HG03139 (cell line): ENCODE measurements around the gene PDCD6IP.

Experiments used
- ATAC-seq: cut with Tn5 transposase; IDR thresholded peaks from one replicate; pipeline ENCODE4 v1.9.1; 2021; ENCODE audit not compliant: unreplicated experiment

Gene PDCD6IP

DNA sequence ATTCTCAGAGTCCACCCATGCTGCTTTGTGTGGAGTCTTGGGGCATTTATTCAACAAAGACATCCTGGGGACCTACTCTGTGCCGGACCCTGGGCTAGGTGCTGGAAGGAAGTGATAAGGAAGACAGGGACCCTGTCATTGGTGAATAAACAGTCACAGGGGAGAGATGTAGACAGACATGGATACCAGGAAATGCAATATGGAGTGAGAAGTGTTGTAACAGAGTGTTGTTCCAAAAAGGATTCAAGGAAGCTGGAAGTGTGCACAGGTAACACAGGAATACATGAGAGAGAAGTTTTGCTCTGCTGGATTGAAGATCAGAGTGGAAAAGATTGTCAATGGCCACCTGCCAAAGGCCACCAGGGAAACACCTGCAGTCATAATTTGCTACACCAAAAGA lies 89.0 kb downstream of the PDCD6IP start:
- ATAC-seq, result no peak

DNA sequence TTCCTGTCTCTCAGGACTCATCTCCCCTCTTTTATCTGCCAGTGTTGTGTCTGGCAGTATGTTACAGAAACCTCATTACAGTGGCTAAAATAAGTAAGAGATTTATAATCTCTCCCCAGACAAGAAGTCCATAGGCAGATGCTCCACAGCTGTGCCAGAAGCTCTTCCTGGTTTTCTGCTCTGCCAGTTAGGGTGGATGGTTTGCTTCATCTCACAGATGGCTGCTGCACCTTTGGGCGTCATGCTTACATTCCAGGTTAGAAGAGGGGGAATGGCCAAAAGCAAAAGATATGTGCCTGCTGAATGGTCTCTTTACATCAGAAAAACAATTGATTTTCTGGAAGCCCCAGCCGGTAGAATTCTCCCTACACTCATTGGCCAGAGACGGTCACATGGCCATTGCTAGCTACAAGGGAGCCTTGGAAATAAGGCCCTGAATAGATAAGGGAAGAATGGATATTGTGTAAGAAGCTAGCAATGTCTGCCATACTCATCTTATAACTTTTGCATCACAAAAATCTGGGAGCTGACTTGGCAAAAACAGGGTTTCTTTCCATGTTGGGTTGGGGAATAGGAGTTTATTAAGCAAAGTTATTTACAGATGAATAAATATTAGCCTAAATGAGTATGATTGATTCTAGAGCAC lies 91.1 kb downstream of the PDCD6IP start:
- no peak for ATAC-seq

DNA sequence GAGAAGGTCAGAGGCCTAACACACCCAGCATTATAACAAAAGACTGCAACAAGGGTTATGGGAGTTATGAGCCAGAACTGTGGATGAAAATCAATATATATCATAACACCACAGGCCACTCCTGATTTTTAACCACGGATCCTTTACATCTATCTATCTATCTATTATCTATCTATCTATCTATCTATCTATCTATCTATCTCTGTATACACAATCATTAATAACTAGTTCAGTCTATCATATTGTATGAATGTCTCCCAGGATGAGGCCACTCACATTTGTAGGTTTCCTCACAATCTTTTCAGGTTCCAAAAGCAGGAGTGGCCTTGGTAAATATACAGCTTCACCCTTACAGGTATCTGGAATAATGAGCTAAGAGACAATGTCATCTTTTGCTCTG lies 94.2 kb downstream of the PDCD6IP start:
- no peak for ATAC-seq

DNA sequence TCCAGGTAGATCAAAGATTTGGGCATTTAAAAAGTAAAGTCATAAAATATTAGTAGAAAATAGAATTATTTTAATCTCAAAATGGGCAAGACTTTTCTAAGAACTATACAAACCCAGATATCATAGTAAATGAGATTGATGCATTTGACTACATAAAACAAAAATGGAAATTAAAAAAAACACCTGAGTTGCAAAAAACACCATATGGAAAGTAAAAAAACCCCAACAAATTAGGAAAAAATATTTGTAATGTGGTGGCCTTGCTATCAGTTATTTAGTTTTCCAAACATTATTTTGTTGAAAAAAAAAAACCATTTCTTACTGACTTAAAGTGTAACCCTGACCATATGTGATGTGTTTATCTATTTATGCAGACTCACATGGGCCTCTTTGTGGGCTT lies 97.2 kb downstream of the PDCD6IP start:
- no peak for ATAC-seq

DNA sequence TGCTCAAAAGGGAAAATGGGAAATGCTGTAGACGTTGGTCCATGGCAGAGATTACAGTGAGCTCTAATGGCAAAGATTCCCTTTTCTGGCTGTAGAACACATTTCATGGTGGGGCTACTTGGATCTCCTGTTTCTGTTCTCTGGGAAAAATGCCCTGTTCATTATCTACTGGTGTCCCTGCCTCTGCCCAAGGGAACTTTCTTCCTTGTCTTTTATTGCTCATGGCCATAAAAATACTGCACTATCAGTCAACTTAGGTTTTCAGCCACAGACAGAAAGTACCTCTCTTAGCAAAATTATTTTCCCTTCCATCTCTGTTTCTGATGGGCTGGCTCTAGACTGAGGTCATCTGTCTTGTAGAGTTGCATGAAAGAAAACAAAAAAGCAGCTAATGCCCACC lies 98.9 kb downstream of the PDCD6IP start:
- no peak for ATAC-seq

DNA sequence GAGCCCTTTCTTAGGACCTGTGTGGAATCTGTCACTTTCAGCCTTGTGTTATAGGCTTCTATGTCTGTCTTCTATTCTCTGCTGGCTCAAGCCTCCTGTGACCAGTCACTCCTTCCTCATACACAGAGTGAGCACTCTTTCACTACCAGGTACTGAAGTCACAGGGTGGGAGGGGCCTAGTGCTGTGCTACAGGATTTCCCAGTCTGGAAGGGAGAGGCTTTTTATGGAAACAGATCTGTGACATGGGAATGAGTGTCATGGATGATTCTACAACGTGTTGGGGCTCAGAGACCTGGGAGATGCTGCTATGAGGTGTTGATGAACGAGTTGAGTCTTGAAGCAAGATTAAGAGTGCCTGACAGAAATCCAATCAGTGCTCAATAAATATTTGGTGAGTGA lies 100.5 kb downstream of the PDCD6IP start:
- ATAC-seq, result no peak

DNA sequence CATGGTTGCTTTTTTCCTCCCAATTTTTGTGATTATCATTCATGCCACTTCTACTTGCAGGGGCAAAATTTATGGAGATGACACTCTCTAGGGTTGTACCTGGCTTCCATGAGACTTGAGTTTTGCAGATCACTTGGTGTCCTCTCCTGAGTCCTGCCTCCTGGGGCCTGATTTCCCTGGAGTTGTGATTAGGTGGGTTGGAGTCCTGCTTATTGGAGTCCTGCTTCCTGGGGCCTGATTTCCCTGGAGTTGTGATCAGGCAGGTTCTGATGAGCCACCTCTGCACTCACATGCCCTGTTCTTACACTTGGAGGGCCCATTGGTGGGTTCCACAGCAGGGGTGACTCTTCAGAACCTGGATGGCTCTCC lies 102.0 kb downstream of the PDCD6IP start:
- ATAC-seq, result no peak

DNA sequence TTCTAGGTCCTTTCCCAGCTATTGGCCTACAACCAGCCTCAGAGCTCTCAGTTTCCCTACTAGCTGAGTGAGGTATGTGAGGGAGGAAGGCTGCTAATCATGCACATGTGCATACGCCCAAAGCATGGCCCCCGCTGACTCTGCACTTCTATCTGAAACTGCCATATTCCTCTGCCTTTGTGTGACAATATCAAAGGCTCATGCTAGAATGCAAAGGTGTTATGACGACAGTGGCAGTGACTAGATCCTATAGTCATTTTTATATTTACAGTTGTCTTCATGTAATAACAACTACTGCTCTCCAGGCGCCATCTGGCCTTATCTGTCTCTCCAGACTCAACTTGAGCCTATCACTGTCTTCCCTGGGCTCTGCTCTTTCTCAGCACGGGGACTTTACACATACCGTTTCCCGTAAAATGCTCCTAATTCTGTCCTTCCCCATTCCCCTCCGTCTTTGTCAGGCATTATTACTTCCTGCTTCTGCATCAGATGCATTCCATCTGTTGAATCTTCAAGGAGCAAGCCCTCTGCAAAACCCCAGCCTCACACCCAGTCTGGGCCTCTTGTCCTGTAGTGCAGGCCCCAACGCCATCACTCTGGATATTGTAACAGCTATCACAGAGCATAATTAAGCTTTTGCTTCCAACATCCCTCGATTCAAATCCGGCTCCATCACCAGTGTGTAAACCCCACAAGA lies 102.5 kb downstream of the PDCD6IP start:
- no peak for ATAC-seq

DNA sequence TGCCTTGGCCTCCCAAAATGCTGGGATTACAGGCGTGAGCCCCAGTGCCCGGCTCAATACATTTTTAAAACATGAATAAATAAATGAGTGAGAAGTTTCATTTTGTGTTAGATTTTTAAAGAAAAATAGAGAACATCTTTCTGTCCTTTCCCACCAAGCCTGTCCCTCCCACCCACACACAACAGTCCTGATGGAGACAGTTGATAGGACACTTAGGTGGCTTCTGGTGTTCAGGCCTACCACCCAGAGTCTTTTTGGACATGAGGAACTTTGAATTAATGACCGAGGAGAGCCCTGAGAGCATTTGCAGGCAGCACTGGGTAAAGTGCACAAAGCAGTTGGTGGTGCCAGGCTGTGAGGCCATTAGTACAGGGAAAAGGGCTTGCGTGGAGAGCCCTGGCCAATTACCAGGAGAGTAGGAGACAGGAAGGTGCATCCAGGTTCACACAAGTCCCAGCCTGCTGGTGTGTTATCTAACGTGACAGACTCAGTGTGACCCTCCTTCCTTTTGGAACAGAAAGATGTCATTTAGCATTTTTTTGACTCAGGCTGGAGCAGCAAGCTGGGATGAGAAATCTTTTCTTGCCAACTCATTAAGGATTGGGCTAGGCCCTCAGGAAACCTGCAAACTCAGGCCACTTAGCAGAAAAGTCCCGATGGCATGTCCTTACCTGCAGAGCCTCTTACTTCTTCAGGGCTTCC lies 103.6 kb downstream of the PDCD6IP start:
- no peak for ATAC-seq

DNA sequence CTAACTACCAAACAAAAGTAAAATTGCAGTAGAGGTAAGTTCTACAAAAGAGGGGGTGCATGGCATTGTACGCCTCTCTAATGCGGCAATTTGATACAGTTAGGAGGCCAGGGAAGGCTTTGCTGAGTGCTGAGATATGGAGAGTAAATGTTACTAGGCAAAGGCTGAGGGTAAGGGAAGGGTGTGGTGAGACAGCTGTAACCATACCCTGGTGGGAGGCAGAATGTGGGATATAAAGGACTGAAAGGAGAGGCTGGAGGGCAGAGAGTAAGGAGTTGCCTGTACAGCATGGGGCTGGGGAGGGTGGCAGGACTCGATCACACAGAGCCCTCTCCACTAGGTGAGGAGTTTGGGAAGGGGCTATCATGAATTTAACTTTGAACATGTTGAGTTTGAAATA lies 106.3 kb downstream of the PDCD6IP start:
- no peak for ATAC-seq

DNA sequence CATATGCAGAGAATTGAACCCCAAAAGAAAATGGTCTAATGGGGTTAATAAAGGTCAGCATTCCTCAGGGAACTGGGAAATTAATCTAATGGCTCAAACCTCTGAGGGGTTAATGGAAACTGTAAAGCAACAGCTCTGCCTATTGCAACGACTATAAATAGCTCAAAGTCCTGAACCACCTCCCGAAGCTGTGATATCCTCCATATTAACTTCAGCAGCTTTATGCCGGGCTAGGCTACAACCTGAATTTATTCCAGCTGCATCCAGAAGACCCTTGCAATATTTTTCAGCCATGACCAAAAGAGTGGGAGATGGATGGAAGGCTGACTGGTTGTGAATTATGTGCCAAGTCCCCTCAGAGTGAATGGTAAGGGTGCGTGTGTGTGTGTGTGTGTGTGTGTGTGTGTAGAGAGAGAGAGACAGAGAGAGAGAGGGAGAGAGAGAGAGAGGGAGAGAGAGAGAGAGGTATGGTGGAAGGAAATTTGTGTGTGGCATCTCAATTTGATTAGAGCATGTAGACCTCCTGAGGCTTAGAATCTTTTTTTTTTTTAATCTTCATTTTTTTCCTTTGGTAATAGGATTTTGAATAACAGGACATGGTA lies 109.9 kb downstream of the PDCD6IP start:
- no peak for ATAC-seq

DNA sequence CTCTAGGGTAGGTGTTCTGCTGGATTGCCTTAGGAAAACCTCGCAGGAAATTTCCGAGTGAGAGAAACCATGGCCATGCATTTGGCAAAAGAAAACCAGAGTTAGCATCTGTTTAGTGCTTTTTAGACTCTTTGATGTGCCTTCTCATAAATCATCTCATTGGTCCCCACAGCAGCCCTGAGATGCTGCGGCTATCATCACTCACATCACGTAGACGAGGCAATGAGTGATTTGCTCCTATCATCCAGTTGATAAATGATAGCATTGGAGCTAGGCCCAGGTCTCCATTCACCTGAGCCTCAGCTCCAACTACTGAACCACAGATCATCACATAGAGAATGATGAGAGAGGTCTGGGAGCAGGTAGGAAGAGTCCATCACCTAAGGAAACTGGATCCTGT lies 111.1 kb downstream of the PDCD6IP start:
- no peak for ATAC-seq

DNA sequence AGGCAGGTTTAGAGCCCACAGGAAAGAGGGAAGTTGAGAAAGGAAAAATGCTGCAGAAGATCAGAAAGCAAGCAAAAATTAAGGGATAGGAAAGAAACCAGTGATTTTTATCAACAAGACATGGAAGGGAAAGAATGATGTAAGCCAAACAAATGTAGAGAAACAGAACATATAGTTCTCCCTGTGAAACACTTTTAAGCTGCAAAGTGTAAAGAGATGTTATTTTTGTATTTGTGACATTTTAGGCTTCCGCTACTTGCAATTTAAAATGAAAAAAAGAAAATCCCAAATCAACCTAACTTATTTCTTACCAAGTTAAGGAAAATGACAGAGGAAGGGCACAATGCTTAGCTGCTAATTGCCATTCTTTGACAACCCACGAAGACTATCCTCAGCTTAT lies 111.6 kb downstream of the PDCD6IP start:
- no peak for ATAC-seq

DNA sequence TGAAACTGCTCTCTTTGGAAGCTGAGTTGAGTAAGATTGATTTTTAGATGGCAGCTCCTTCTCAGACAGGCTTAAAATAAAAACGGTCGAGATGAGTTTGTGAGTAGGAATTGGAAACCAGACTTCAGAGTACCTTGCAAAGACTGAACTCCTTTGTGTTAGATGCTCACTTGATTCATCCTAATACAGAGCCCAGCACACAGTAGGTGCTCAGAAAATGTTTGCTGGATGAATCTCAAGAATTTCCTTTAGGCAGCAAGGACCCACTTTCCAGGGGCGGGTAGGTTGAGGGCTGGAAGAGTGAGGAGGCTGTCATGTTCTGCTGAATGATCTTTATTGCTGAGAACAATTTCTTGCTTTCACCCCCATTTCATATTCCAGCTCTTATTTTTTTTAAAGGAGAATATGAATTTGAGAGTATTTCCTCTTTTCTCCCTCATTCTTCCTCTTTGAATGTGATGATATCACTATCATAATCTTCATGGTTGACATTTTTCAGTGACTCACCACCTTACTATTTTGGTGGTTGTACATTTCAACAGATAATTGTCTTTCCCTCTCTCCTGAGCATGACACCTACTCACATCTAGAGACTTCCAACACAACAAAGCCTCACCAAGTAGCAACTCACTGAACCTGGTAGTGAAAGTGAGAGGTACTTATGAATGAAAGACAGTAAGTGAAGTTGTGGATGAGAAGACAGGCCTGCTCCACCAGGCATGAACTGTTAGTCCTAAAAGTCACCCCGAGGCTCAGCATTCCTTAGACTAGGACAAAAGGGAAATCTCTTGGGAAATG lies 113.3 kb downstream of the PDCD6IP start:
- ATAC-seq, result no peak

DNA sequence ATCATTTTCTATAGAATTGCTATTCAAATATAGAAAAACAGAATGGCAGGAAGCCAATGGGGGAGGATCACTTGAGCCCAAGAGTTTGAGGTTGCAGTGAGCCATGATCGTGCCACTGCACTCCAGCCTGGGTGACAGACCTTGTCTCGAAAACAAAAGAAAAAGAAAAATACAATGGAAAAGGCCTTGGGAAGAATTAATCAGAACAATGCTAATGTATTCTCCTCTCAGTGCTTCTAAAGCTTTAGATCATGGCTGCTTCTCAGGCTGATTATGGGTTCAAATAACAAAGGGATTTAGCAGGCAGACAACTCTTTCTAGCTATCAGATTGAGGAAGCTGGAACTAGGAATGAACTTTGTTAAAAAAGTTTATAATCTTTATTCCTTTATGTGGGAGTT lies 115.8 kb downstream of the PDCD6IP start:
- no peak for ATAC-seq

DNA sequence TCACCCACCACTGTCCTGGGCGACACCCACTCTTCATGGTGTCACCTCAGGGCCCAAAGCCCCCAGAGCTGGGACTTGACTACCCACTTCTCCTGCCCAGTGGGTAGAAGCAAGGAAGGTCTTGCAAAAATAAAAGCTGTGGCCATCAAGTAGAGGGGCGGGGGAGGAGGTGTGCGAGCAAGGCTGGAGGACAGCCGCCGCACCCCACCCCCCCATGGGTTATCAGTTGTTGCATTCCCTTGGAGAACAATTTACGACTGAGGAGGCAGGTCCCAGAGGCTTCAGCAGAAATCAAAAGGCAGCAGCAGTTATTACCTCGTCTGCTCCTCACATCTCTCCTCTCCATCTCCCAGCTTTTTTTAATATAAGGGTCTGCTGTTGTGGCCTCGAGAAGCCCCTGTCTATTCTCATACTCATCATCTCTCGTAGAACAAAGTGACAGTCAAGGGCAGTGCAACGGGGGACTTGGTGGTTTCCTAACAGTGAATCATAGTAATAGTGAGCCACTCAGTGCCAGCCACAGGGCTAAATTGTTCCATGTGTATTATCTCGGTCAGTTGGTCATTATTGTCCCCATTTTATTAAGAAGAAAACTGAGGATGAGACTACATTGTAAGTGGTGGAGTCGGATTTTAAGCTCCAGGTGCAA lies 116.4 kb downstream of the PDCD6IP start:
- no peak for ATAC-seq

DNA sequence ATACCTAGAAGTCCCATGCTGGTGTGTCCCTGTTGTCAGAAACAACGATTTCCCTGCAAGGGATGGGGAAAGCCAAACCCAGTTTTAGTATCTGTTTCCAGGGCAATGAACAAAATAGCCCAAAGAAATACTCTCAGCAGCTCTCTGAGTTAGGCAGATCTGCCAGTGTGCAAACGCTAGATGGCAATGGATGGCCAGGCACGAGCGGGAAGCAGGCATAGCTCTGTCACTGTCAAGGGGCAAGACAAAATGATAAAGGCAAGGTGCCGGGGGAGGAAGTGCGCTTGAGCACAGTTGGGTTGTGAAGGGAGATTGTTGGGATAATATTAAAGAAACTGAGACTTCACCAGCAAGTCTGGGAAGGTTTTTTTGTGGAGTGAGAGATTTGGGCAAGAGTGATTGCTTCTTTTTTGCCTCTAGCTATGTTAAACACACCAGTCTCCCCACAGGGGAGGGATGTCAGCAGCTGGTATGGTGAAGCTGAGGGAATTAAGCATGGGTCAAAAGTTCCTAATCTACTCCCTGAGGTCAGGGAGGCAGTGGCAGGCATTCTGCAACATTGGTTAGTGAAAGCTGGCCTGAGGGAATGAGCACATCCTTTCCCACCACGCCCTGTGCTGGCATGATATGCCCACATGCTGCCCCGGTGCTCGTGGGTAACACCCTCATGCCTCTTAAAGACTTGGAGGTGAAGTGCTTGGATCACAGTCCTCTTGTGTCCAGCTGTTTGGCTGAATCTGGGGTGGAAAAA lies 117.5 kb downstream of the PDCD6IP start:
- ATAC-seq, result peak; percentile 83

DNA sequence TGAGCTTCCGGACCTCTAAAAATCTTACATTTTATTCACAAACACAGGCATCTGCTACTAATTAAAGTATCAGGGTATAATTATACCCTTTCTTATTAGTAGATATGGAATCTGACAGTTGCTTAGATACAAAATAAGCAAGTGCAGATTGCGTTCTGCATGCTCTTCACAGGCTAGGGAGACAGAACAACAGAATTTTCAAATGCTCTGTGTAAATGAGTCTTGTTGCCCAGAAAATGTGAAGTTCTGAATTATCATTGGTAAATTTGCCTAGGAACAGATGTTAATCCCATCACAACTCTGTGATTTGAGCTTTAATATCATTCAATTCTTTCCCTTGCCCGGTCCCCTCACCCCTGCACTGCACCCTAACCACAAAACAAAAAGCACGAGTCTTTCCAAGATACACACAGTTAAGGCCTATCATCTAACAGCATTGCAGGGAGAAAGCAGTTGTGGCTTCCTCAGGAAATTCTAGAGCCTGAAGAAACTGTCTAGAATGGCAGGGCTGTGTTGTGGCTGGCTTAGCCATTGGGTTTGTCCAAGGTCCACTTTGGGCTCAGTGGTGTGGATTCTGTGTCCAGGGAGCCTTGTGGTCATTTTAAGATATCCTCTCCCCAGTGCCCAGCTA lies 119.8 kb downstream of the PDCD6IP start:
- no peak for ATAC-seq
